HG02973 (cell line): ENCODE data around the gene ESR1.
A peak's percentile ranks its signal among the peaks of the same experiment; 100 is the strongest.
"Not testable (repeated sequence)": the region's sequence is repeated elsewhere in the genome, so short reads cannot be mapped to it uniquely, and the experiment has no call there.

Experiments used
- ATAC-seq: cut with Tn5 transposase; IDR thresholded peaks from one replicate; pipeline ENCODE4 v1.9.1; 2021; ENCODE audit warnings: moderate library complexity; ENCODE audit not compliant: unreplicated experiment

The ESR1 gene

DNA sequence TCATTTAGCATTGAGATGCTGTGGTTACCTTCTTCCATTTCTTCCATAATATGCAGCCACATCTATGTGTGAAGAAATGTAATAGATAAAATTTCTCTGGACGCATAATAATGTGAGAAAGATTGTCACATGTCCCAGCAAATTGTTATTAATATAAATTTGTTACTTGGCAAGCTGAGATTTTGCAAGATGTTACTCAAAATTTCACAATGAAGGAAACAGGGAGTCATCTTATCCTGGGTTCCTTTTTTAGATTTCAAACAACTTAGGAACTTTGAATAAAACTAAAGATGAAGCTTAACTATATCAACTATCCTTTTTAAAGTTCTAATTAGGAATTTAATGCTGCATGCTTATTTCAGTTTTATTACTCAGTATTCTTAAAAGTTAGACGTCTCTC, 3.6 kb downstream of the ESR1 start:
- no peak for ATAC-seq

- no peak for ATAC-seq
These were observed 6.4 kb downstream of the ESR1 start for GRCh38 chr6:151813858-151814257.

GRCh38 chr6:151814614-151815013, 7.1 kb downstream of the ESR1 start:
- ATAC-seq, result no peak

- ATAC-seq, result peak; percentile 98
These were observed 15.0 kb downstream of the ESR1 start for GRCh38 chr6:151822252-151823111.

DNA sequence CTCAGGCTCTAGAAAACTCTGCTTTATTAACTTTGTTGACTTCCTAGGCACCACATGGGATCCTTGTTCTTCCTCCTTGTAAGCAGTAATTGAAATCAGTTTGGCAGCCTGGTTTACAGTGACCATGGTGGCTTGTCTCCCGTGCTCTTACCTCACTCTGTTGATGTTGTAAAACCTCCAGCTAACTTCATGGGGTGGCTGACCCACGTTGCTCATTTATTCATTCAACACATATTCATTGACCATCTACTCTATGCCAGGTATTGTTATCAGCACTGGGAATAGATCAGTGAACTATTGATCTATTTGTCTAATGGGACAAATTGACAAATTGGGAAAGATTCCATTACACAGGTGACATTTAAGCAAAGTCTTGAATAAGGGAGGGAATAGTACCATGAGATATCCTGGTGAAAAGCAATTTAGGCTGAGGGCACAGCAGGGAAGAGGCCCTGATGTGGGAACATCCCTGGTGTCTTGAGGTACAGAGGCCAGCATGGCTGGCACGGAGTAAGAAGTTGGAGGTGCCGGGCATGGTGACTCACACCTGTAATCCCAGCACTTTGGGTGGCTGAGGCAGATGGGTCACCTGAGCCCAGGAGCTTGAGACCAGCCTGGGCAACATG, 19.1 kb downstream of the ESR1 start:
- ATAC-seq, result no peak

DNA sequence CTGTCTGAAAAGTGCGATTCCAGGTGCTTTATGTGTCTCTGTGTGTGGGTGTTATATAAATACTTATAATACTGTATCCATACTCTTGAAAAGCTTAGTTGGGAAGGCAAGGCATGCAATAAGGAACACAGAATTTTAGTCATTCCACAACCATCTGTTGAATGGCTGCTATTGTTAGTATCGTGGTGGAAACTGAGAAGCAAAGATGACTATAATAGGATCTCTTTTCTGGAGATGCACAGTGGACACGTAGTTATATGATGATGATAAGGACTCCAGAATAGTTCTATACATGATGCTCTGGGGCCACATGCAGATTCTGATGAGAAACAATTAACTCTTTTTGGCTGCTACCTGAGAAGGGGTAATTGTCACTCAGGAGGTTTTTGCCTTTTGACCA, 25.2 kb downstream of the ESR1 start:
- ATAC-seq, result no peak

GRCh38 chr6:151835396-151835795, 27.9 kb downstream of the ESR1 start:
- ATAC-seq, result no peak

GRCh38 chr6:151837223-151837622, 29.7 kb downstream of the ESR1 start:
- no peak for ATAC-seq

DNA sequence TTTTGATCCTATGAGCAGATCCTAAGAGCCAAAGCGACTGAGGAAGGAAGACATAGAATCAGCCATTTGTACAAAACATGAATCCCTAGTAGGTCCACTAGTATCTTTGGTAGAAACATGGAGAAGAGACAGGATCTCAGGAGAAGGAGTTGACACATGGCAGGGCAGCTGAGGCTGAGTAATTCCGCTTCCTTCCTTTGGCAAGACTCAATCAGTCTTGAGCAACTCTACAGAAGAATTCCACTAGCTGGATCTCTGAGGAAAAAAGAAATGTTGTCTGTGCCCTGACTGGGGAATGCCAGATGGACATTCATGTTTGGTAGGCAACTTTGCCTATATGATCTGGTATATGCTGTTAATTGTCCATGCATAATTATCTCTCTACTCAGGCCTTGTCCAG, 35.3 kb downstream of the ESR1 start:
- ATAC-seq, result no peak

DNA sequence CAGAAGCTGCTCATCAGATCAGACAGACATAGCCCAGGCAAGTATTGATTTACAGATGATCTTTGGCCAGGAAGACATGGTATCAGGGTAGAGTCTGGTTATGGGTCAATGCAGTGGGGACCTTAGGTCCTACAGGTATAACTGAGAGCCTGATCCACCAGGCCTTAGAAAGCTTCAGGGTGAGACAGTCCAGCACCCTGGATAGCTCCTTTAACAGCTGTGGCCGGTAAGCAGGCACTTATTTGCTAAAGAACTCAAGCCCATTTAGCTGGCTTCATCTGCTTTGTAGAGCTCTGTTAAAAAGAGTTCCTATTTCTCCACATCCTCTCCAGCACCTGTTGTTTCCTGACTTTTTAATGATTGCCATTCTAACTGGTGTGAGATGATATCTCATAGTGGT, 39.6 kb downstream of the ESR1 start:
- ATAC-seq, result no peak

- no peak for ATAC-seq
These were observed 43.1 kb downstream of the ESR1 start for GRCh38 chr6:151850479-151851003.

DNA sequence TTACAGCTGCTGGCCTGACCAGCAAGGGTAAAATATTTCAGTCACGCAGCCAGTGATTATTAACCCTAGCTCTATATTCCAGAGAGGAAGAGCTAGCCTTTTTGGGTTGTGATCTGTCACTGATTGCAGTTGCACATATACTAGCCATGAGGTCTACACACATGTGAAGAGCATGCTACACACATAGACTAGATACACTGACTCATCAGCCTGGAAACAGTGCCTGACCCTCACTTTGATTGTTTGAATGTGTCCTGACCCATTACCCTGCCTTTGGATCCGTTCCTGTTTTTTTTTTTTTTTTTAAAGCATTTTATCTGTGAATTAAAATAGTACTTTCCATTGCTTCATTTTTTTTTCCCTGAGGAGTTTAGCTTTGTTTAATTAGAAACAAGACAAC, 50.8 kb downstream of the ESR1 start:
- ATAC-seq, result no peak

GRCh38 chr6:151862461-151862860, 55.0 kb downstream of the ESR1 start:
- ATAC-seq, result no peak

DNA sequence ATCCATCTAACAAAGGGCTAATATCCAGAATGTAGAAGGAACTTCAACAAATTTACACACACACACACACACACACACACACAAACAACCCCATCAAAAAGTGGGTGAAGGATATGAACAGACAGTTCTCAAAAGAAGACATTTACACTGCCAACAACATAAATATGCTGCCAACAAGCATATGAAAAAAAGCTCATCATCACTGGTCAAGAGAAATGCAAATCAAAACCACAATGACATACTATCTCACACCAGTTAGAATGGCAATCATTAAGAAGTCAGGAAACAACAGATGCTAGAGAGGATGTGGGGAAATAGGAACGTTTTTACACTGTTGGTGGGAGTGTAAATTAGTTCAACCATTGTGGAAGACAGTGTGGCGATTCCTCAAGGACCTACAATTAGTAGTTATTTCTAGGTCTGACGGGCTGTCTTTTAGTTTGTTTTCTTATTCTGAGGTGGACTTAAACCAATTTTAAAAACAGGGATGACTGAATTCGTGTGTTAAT, 59.9 kb downstream of the ESR1 start:
- not testable (repeated sequence) for ATAC-seq

DNA sequence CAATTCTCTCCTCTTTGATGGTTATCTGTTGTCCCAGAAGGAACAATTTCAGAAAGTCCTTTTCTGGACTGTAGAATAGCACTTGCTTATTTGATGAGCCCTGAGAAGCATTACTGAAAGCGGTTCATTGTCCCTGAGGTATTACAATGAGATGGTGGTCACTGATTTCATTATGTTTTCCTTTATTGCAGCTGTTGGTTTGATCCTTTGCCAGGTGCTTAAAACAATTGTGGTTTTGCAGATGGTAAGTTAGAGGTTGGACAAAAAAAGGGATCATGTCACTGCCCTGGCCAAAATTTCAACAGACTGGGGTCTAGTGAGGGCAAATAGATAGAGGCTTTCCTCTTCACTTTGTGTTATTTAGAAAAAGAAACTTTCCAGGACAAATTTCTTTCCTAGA, 61.9 kb downstream of the ESR1 start:
- ATAC-seq, result no peak

- ATAC-seq, result no peak
These were observed 62.3 kb downstream of the ESR1 start for GRCh38 chr6:151869787-151870186.

- no peak for ATAC-seq
These were observed 62.9 kb downstream of the ESR1 start for GRCh38 chr6:151870375-151870774.

DNA sequence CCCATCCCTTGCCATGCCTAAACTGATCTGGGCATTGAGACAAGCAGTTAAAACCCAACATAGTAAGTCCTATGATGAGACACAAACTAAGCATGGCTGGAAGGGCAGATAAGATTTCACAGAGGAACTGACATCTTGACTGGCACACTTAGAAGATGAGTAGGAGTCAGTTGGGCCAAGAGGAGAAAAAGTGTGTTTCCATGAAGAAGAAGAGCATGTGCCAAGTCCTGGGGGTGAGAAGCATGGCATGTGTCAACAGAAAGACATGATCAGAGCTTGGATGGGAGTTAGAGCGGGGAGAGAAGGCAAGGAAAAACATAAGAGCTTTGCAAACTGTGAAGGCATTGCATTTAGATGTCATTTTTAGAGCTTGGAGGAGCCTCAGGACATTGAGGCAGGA, 68.0 kb downstream of the ESR1 start:
- no peak for ATAC-seq

DNA sequence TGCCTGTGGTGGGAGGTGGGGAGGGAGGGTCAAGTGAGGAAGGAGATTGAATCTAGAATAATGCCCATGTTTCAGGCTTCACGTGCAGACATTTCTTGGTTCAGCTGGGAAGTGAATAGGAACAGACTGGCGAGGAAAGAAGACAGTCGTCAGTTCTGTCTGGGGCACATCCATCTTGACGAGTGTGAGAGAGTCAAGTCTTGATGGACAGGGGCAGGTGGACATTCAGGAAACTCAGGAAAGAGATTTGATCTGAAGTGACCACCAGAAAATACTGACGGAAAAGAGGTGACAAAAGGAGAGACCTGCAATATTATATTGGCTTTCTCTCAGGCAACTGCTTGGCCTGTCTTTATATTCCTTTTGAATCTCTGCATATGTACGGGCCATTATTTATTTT, 68.6 kb downstream of the ESR1 start:
- no peak for ATAC-seq

DNA sequence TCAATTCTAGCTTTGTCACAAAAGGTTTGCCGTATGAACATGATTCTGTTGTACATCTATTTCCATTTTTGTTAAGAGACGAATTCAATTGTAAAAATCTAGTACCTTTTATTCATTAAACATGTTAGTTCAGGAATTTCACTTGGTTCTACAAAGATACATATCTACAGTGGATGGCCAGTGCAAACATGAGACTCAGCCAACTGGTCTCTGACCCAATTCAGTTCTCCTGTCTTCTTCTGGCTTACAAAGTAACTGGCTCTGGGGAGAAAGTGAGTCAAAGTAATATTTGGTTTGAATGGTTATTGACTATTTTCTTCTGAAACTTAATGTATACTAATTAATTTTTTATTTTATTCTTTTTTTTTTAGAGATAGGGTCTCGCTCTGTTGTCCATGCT, 70.0 kb downstream of the ESR1 start:
- no peak for ATAC-seq

DNA sequence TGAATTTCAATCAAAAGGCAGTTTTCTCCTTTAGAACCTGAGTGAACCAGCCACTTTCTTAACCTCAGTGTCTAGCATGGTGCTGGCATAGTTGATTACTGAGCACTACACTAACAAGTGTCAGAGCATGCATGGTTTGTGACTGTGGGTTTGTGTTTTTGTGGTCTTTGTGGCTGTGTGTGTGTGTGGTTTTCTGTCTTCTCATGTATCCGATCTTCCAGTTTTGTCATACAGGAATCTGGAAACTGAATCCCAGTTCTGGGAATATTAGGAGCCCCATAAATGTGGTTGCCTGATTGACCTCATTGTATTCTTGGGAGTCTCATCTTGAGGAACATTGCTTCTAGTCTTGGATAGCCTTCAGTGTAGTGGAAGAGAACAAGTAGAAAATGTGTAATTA, 73.7 kb downstream of the ESR1 start:
- ATAC-seq, result no peak

- no peak for ATAC-seq
These were observed 74.7 kb downstream of the ESR1 start for GRCh38 chr6:151882206-151882605.
